HPDE6-E6E7 (cell line): ENCODE results near the gene DSTN.
A peak's percentile ranks its signal among the peaks of the same experiment; 100 is the strongest.

Experiments used
- DNase-seq: peaks from one replicate; pipeline ENCODE4 v3.0.0; 2011; ENCODE audit warnings: missing footprints; ENCODE audit errors: extremely low spot score

DSTN gene

GRCh38 chr20:17569616-17570346 is at the start of gene DSTN:
Gene DSTN (plus strand): TSS chr20:17570075. CDS start chr20:17570209, 134 bp downstream.
- DNase-seq = peak; percentile 95

- DNase-seq = no peak
Measured at GRCh38 chr20:17520583-17520982, 49.3 kb upstream of the DSTN start.

- DNase-seq = no peak
Measured at GRCh38 chr20:17522528-17522927, 47.3 kb upstream of the DSTN start.

GRCh38 chr20:17523326-17523725 is 46.5 kb upstream of the DSTN start:
- DNase-seq = no peak

- DNase-seq = no peak
Measured at GRCh38 chr20:17524560-17524959, 45.3 kb upstream of the DSTN start.

GRCh38 chr20:17525132-17525531 is 44.7 kb upstream of the DSTN start:
- DNase-seq = no peak

GRCh38 chr20:17525650-17526049 is 44.2 kb upstream of the DSTN start:
- DNase-seq = peak; percentile 77

GRCh38 chr20:17529586-17529985 is 40.3 kb upstream of the DSTN start:
- no peak for DNase-seq

GRCh38 chr20:17530153-17530552 is 39.7 kb upstream of the DSTN start:
- DNase-seq = no peak

GRCh38 chr20:17530716-17531664 is 38.9 kb upstream of the DSTN start, which contains the start of gene BFSP1:
Gene BFSP1 (minus strand): TSS chr20:17531379. CDS start chr20:17531329, 50 bp downstream.
- DNase-seq = peak; percentile 57

- DNase-seq = no peak
Measured at GRCh38 chr20:17531665-17532025, 38.2 kb upstream of the DSTN start.

GRCh38 chr20:17533396-17533795 is 36.5 kb upstream of the DSTN start:
- DNase-seq = peak; percentile 72

GRCh38 chr20:17534077-17534476 is 35.8 kb upstream of the DSTN start:
- no peak for DNase-seq

- DNase-seq = peak; percentile 96
Measured at GRCh38 chr20:17536944-17537444, 32.9 kb upstream of the DSTN start.

- no peak for DNase-seq
Measured at GRCh38 chr20:17537959-17538358, 31.9 kb upstream of the DSTN start.

- peak; percentile 25 for DNase-seq
Measured at GRCh38 chr20:17538517-17539170, 31.2 kb upstream of the DSTN start.

- DNase-seq = no peak
Measured at GRCh38 chr20:17541596-17541995, 28.3 kb upstream of the DSTN start.

- no peak for DNase-seq
Measured at GRCh38 chr20:17541996-17542395, 27.9 kb upstream of the DSTN start.

GRCh38 chr20:17542481-17542880 is 27.4 kb upstream of the DSTN start:
- no peak for DNase-seq

- no peak for DNase-seq
Measured at GRCh38 chr20:17542993-17543412, 26.9 kb upstream of the DSTN start.

- DNase-seq = no peak
Measured at GRCh38 chr20:17543531-17544131, 26.2 kb upstream of the DSTN start.

GRCh38 chr20:17545127-17545526 is 24.7 kb upstream of the DSTN start:
- no peak for DNase-seq
